H1 (cell line): Measurements from ENCODE around the gene FGGY. TPM values are rescaled to one million over a fixed set of nuclear protein-coding genes. Genes with fewer than 3 reads are reported as not detected.

ENCODE experiments used
- CTCF ChIA-PET: fragments of 300-600 bp; sonication (Branson Sonifier 250); formaldehyde crosslinking; loops from one replicate; lab custom pipeline; 2021; ENCODE audit not compliant: partially characterized antibody; lab: Charles Lee
- POLR2A ChIA-PET: fragments of 300-600 bp; sonication (Branson Sonifier 250); formaldehyde crosslinking; loops from one replicate; lab custom pipeline; 2021; ENCODE audit warnings: inconsistent platforms; ENCODE audit not compliant: partially characterized antibody; lab: Charles Lee
- DNase-seq, 2 experiments: peaks; one replicate each; pipeline versions ENCODE4 v3.0.0 to v3.0.0-alpha.2; 2010 to 2022; ENCODE audit warnings: low spot score in 2 of 2, low read depth in 1 of 2, mixed read lengths in 1 of 2
- FAIRE-seq: peaks from 2 replicates; lab custom pipeline; 2011; peaks lifted over from hg19 to GRCh38; lab: Jason Lieb, UNC
- H2AFZ ChIP-seq: 2 replicates; pipeline ENCODE4 v1.8.1; 2012; ENCODE audit warnings: low read length, inconsistent platforms
- H2AK5ac ChIP-seq: 2 replicates; pipeline ENCODE4 v1.6.1; 2013; ENCODE audit warnings: low read depth, low read length
- H2BK120ac ChIP-seq: replicated peaks from 2 replicates; pipeline ENCODE3; 2013; ENCODE audit warnings: low read depth, low read length, inconsistent platforms
- H2BK12ac ChIP-seq: 2 replicates; pipeline ENCODE4 v1.6.1; 2013; ENCODE audit warnings: low read depth, low read length
- H2BK15ac ChIP-seq: 2 replicates; pipeline ENCODE4 v1.6.1; 2013; ENCODE audit warnings: low read length
- H2BK20ac ChIP-seq: 2 replicates; pipeline ENCODE4 v1.6.1; 2013; ENCODE audit warnings: low read length
- H2BK5ac ChIP-seq: 2 replicates; pipeline ENCODE4 v1.6.1; 2013; ENCODE audit warnings: low read depth, low read length
- H3K14ac ChIP-seq: 2 replicates; pipeline ENCODE4 v1.6.1; 2013; ENCODE audit warnings: inconsistent platforms; ENCODE audit not compliant: insufficient read length
- H3K18ac ChIP-seq: 2 replicates; pipeline ENCODE4 v1.6.1; 2013; ENCODE audit warnings: low read length; ENCODE audit errors: extremely low read depth
- H3K23ac ChIP-seq: 2 replicates; pipeline ENCODE4 v1.6.1; 2013; ENCODE audit warnings: inconsistent platforms; ENCODE audit not compliant: insufficient read length
- H3K23me2 ChIP-seq: 2 replicates; pipeline ENCODE4 v1.6.1; 2013; ENCODE audit warnings: low read depth, low read length
- H3K27ac ChIP-seq: 2 replicates; pipeline ENCODE4 v1.6.1; 2011; ENCODE audit warnings: low read depth, low read length, inconsistent platforms
- H3K27me3 ChIP-seq, 4 experiments: replicated peaks in 1 of 4; 1 replicate in 1 of 4; 2 replicates in 3 of 4; pipeline versions ENCODE4 v1.6.1 to v1.8.1; 2011 to 2013; ENCODE audit warnings: low read length in 3 of 4, mild to moderate bottlenecking in 3 of 4, inconsistent platforms in 2 of 4, mixed read lengths in 2 of 4, moderate library complexity in 1 of 4; ENCODE audit not compliant: control insufficient read depth in 3 of 4, insufficient read depth in 3 of 4; ENCODE audit errors: extremely low read depth in 1 of 4
- H3K36me3 ChIP-seq, 4 experiments: 2 replicates each; pipeline versions ENCODE4 v1.6.1 to v1.8.1; 2011 to 2013; ENCODE audit warnings: mild to moderate bottlenecking in 4 of 4, low read length in 3 of 4, moderate library complexity in 2 of 4, control low read depth in 1 of 4, inconsistent platforms in 1 of 4; ENCODE audit not compliant: insufficient read depth in 4 of 4, control insufficient read depth in 2 of 4
- H3K4ac ChIP-seq: replicated peaks from 2 replicates; pipeline ENCODE3; 2013; ENCODE audit warnings: low read length, low read depth, mixed read lengths, inconsistent platforms; ENCODE audit not compliant: insufficient read length
- H3K4me1 ChIP-seq, 4 experiments: replicated peaks in 1 of 4; 1 replicate in 1 of 4; 2 replicates in 3 of 4; pipeline versions ENCODE4 v1.6.1 to v1.8.1; 2011 to 2013; ENCODE audit warnings: low read length in 3 of 4, inconsistent platforms in 2 of 4, mixed read lengths in 1 of 4; ENCODE audit not compliant: insufficient read depth in 4 of 4, control insufficient read depth in 3 of 4
- H3K4me2 ChIP-seq, 2 experiments: 2 replicates each; pipeline versions ENCODE4 v1.6.1 to v1.8.1; 2011 to 2013; ENCODE audit warnings: low read depth in 2 of 2, low read length in 2 of 2, control low read depth in 1 of 2, inconsistent platforms in 1 of 2, mild to moderate bottlenecking in 1 of 2; ENCODE audit not compliant: insufficient read depth in 1 of 2
- H3K4me3 ChIP-seq, 4 experiments: fragments of 200-600, 300-600 bp in 1 of 4; sonication (generic), shearing (Covaris generic), sonication (Bioruptor Twin) in 1 of 4; 2 replicates each; pipeline versions ENCODE4 v1.5.1 to v1.8.1; 2011 to 2016; ENCODE audit warnings: low read length in 4 of 4, low read depth in 3 of 4, control low read depth in 2 of 4, inconsistent platforms in 2 of 4, mild to moderate bottlenecking in 2 of 4, mixed read lengths in 1 of 4, moderate library complexity in 1 of 4; ENCODE audit not compliant: insufficient read depth in 2 of 4; ENCODE audit errors: extremely low read depth in 1 of 4
- H3K56ac ChIP-seq: replicated peaks from 2 replicates; pipeline ENCODE3; 2013; ENCODE audit warnings: low read depth, mild to moderate bottlenecking, mixed read lengths, low read length, inconsistent platforms; ENCODE audit not compliant: insufficient read length
- H3K79me1 ChIP-seq: 2 replicates; pipeline ENCODE4 v1.6.1; 2013; ENCODE audit warnings: low read depth, low read length, control low read depth
- H3K79me2 ChIP-seq, 2 experiments: 2 replicates each; pipeline versions ENCODE4 v1.6.1 to v1.8.1; 2012 to 2013; ENCODE audit warnings: low read length in 2 of 2, mild to moderate bottlenecking in 2 of 2, inconsistent platforms in 1 of 2; ENCODE audit not compliant: insufficient read depth in 2 of 2, control insufficient read depth in 1 of 2
- H3K9ac ChIP-seq, 4 experiments: replicated peaks in 1 of 4; 1 replicate in 1 of 4; 2 replicates in 3 of 4; pipeline versions ENCODE4 v1.6.1 to v1.8.1; 2011 to 2013; ENCODE audit warnings: low read depth in 3 of 4, low read length in 3 of 4, control low read depth in 2 of 4, mild to moderate bottlenecking in 2 of 4, moderate library complexity in 2 of 4, inconsistent platforms in 1 of 4; ENCODE audit errors: extremely low read depth in 1 of 4
- H3K9me3 ChIP-seq, 2 experiments: 2 replicates each; pipeline versions ENCODE4 v1.6.1 to v1.8.1; 2012 to 2013; ENCODE audit warnings: mild to moderate bottlenecking in 2 of 2, moderate library complexity in 2 of 2, control low read depth in 1 of 2, inconsistent platforms in 1 of 2, low read depth in 1 of 2, low read length in 1 of 2, mixed read lengths in 1 of 2; ENCODE audit not compliant: insufficient read depth in 2 of 2
- H4K20me1 ChIP-seq, 2 experiments: replicated peaks in 1 of 2; 2 replicates each; pipeline versions ENCODE3 to v1.8.1; 2011 to 2013; ENCODE audit warnings: inconsistent platforms in 2 of 2, low read length in 2 of 2, mild to moderate bottlenecking in 1 of 2; ENCODE audit not compliant: insufficient read depth in 2 of 2, control insufficient read depth in 1 of 2
- H4K5ac ChIP-seq: 2 replicates; pipeline ENCODE4 v1.6.1; 2013; ENCODE audit warnings: low read length, low read depth, mixed read lengths, inconsistent platforms; ENCODE audit not compliant: insufficient read length
- H4K8ac ChIP-seq: 2 replicates; pipeline ENCODE4 v1.8.0; 2013; ENCODE audit warnings: mild to moderate bottlenecking, moderate library complexity, low read length, inconsistent platforms; ENCODE audit not compliant: insufficient read depth; ENCODE audit errors: extremely low read depth
- H4K91ac ChIP-seq: replicated peaks from 2 replicates; pipeline ENCODE3; 2013; ENCODE audit warnings: low read length, mixed read lengths, inconsistent platforms; ENCODE audit not compliant: insufficient read length
- ATF3 ChIP-seq: IDR thresholded peaks from 2 replicates; pipeline ENCODE4 v1.6.1; 2011; ENCODE audit warnings: low read depth, mild to moderate bottlenecking, low read length; ENCODE audit not compliant: insufficient read depth
- CHD2 ChIP-seq: IDR thresholded peaks from 2 replicates; pipeline ENCODE4 v1.6.1; 2012; ENCODE audit warnings: low read length, improper control_type of control experiment
- EP300 ChIP-seq, 2 experiments: IDR thresholded peaks; 1 replicate in 1 of 2; 2 replicates in 1 of 2; pipeline ENCODE4 v1.6.1; 2011 to 2012; ENCODE audit warnings: low read depth in 2 of 2, low read length in 2 of 2, mild to moderate bottlenecking in 2 of 2, borderline replicate concordance in 1 of 2, inconsistent platforms in 1 of 2, moderate library complexity in 1 of 2
- GTF2F1 ChIP-seq: IDR thresholded peaks from 2 replicates; pipeline ENCODE4 v1.6.1; 2012; ENCODE audit warnings: low read depth, low read length, improper control_type of control experiment, borderline replicate concordance
- JUND ChIP-seq: IDR thresholded peaks from 2 replicates; pipeline ENCODE4 v1.6.1; 2011; ENCODE audit warnings: mild to moderate bottlenecking, improper control_type of control experiment, low read length
- POLR2A ChIP-seq, 2 experiments: IDR thresholded peaks; 1 replicate in 1 of 2; 2 replicates in 1 of 2; pipeline ENCODE4 v1.6.1; 2011; ENCODE audit warnings: low read depth in 2 of 2, low read length in 2 of 2, mild to moderate bottlenecking in 2 of 2; ENCODE audit errors: control extremely low read depth in 1 of 2
- YY1 ChIP-seq: IDR thresholded peaks from 2 replicates; pipeline ENCODE4 v1.6.1; 2011; ENCODE audit warnings: low read depth, mild to moderate bottlenecking, low read length
- WGBS, 2 experiments: shearing (Covaris generic) in 1 of 2; methylation state at CpG; one replicate each; pipeline versions ENCODE4 v1.1.6 to v1.1.7; 2013 to 2015; ENCODE audit warnings: low lambda C conversion rate in 2 of 2, mixed read lengths in 2 of 2, inconsistent platforms in 1 of 2, low coverage in 1 of 2, missing lambda C conversion rate in 1 of 2; ENCODE audit not compliant: insufficient replicate concordance in 2 of 2, insufficient coverage in 1 of 2, insufficient read length in 1 of 2; ENCODE audit errors: extremely low coverage in 1 of 2, missing lambda C conversion rate in 1 of 2; 5-methylcytosine and 5-hydroxymethylcytosine counted together
- polyA plus RNA-seq, 7 experiments: library from polyadenylated mRNA; depleted of rRNA in 3 of 7; stranded (reverse) in 5 of 7; unstranded in 2 of 7; fragments of >200 nt in 5 of 7; fragments of 200-250 nt in 2 of 7; gene quantifications; 1 replicate in 5 of 7; 2 replicates in 1 of 7; 4 replicates in 1 of 7; pipeline versions ENCODE4 v1.2.1 to v1.2.3, GENCODE V29; 2011 to 2013; ENCODE audit warnings: missing spikeins in 2 of 7, mixed read lengths in 2 of 7
- total RNA-seq: library from RNA; stranded (reverse); fragmentation: NEBNext Ultra II Directional; extraction: Animal tissue kit (Norgen Biotek cat#: 25700); gene quantifications from 2 replicates; pipeline ENCODE4 v1.2.1, GENCODE V29; 2021

The FGGY gene
- total and polyA plus RNA-seq, 2 of the 8 experiments (the other 6 are each of a cell fraction or from before 2014, with no cell fraction given): 10.3 to 12.5 TPM

GRCh38 chr1:59523745-59524450 is 227.0 kb downstream of the FGGY start:
- Histone ChIP-seq H4K5ac (no peak overlapping the region), H3K36me3 (no peaks in the 10 kb centered on the region), H3K23ac (no peak overlapping the region), H2AK5ac (no peak overlapping the region), H2BK5ac (no peak overlapping the region), H3K23me2 (no peaks in the 10 kb centered on the region), H2BK120ac (no peak overlapping the region), H3K79me1 (no peaks in the 10 kb centered on the region), H2BK12ac (no peak overlapping the region), H4K91ac (no peak overlapping the region), H3K4me1 (no peaks in the 10 kb centered on the region), H3K27ac (no peak overlapping the region), H3K4ac (no peak overlapping the region), H3K4me3 (no peak overlapping the region), H3K9ac (no peak overlapping the region), H3K9me3 (no peaks in the 10 kb centered on the region), H4K8ac (no peak overlapping the region), H3K14ac (no peak overlapping the region), H3K18ac (no peak overlapping the region), H2BK20ac (no peak overlapping the region), H3K4me2 (no peak overlapping the region), H3K79me2 (no peaks in the 10 kb centered on the region), H4K20me1 (no peaks in the 10 kb centered on the region), H2BK15ac (no peak overlapping the region), H2AFZ (no peak overlapping the region), H3K56ac (no peak overlapping the region), H3K27me3 (no peaks in the 10 kb centered on the region)
- TF ChIP-seq GTF2F1 (no peak), YY1 (no peak), ATF3 (no peak), JUND (no peak), EP300 (IDR thresholded peaks at IDR 0.05; ENCODE audit: borderline replicate concordance in 1 of 2, low read depth in 2 of 2, low read length in 2 of 2) (no peak), CHD2 (no peak), POLR2A (IDR thresholded peaks at IDR 0.05; ENCODE audit: control extremely low read depth in 1 of 2, low read depth in 2 of 2, low read length in 2 of 2) (no peak)
- WGBS, 2 experiments: 93% methylated on average over 12 of the region's 12 CpGs; no CpG with 5 or more reads in 1 of the 2 experiments
- ChIA-PET POLR2A (no interaction called here), CTCF (interaction anchor here (1.0 to 2.4 kb wide), 2 partner anchors 13 to 175 kb away, joined by 3 to 4 read pairs; no protein-coding TSS in a partner anchor)
- DNase-seq: no peak
- no peak for FAIRE-seq
